Measurements from ENCODE around the gene ITGA6. TPM values are rescaled to one million over a fixed set of nuclear protein-coding genes. Genes with fewer than 3 reads are reported as not detected.

Gene ITGA6
- total RNA-seq, 2 experiments from 2014 or later, result 0.38 TPM; not detected in 1

DNA sequence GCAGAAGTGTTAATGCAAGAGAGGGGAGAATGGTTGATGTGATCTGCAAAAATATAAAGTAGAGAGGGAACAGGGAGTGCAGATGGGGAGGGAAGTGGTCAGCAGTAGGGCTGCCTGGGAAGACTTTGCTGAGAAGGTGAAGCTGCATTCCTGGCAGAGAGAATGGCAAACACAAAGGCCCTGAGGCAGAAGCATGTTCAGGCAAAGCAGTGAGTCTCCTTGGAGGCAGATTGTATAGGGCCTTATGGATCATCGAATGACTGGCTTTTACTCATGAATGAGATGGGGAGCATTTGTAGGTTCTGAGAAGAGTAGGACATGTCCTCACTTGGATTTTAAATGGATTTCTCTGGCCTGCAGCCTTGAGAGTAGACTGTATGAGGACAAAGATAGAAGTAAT lies 9.5 kb downstream of the ITGA6 start:
- Histone ChIP-seq H3K27ac (ENCODE audit: low read depth, low read length, poor library complexity, severe bottlenecking) (no peak overlapping the region), H3K36me3 (ENCODE audit: insufficient read depth, low read length) (no peaks in the 10 kb centered on the region), H4K20me1 (ENCODE audit: insufficient read depth, low read length) (no peaks in the 10 kb centered on the region), H3K9me2 (ENCODE audit: insufficient read depth, low read length) (no peaks in the 10 kb centered on the region), H3K4me3 (ENCODE audit: low read depth, low read length, poor library complexity, severe bottlenecking) (no peak overlapping the region), H3K4me2 (ENCODE audit: low read length) (no peak overlapping the region), H3K79me2 (ENCODE audit: insufficient read depth, low read depth, low read length) (no peaks in the 10 kb centered on the region), H2AFZ (ENCODE audit: low read length) (no peak overlapping the region), H3K9me3 (ENCODE audit: low read length) (no peaks in the 10 kb centered on the region), H3K4me1 (ENCODE audit: insufficient read depth, low read length, poor library complexity, severe bottlenecking) (peaks cover 11% of the 10 kb centered on the region)
- no peak for DNase-seq (ENCODE audit: low spot score)
- POLR2A ChIA-PET, result no interaction called here
- no peak for TF ChIP-seq EZH2phosphoT487 (IDR thresholded peaks at IDR 0.05; ENCODE audit: borderline replicate concordance, low read depth, low read length)
- TF ChIP-seq, protein P1, sequence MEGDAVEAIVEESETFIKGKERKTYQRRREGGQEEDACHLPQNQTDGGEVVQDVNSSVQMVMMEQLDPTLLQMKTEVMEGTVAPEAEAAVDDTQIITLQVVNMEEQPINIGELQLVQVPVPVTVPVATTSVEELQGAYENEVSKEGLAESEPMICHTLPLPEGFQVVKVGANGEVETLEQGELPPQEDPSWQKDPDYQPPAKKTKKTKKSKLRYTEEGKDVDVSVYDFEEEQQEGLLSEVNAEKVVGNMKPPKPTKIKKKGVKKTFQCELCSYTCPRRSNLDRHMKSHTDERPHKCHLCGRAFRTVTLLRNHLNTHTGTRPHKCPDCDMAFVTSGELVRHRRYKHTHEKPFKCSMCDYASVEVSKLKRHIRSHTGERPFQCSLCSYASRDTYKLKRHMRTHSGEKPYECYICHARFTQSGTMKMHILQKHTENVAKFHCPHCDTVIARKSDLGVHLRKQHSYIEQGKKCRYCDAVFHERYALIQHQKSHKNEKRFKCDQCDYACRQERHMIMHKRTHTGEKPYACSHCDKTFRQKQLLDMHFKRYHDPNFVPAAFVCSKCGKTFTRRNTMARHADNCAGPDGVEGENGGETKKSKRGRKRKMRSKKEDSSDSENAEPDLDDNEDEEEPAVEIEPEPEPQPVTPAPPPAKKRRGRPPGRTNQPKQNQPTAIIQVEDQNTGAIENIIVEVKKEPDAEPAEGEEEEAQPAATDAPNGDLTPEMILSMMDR (conservative IDR thresholded peaks at IDR 0.05; ENCODE audit: low read length), result no peak
- intact Hi-C loops (cut with micrococcal nuclease; ENCODE audit: unreplicated experiment), result no loop called here
- BruUV-seq (replicated peaks), result no TSS peak
- CTCF ChIA-PET (ENCODE audit: unreplicated experiment), result no interaction called here

DNA sequence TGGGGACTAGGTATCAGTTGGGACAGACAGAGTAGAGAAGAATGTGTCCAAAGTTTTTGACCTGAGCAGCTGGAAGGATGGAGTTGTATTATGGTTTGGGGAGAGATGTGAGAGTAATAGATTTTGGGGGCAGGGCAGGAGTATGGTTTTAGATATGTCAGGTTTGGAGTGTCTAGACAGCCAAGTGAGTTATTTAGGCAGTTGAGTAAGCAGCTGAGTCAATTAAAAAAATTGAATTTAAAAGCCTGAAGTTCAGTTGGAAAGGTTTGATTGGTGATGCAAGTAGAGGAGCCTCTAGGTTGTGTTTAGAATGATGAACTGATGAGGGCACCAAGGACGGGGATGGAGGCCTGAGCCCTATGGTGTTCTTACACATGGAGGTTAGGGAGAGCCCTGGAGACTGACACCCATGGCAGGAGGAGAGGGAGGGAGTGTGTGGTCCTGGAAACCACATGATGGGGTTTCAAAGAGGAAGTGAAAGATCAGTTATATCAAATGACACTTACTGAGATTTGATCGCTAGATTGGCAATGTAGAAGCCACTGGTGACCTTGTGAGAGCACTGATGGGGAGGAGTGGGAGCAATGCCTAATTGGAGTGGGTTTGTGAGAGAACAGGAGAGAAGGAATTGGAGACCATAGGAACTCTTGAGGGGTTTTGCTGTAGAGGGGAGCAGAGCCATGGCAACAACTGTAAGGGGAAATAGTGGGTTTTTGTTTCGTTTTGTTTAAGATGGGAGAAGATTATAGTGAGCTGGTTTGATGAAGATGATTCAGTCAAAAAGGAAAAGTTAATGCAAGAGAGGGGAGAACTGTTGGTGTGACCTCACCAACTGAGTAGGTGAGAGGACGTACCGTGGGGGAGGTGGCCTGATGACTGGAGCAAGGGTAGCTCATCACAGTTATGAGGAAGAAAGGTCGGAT lies 10.3 kb downstream of the ITGA6 start:
- ChIA-PET CTCF (ENCODE audit: unreplicated experiment) (interaction anchor here (0.8 kb wide), 1 partner anchor 24 kb away, joined by 3 read pairs; no protein-coding TSS in a partner anchor), POLR2A (no interaction called here)
- no TSS peak for BruUV-seq (replicated peaks)
- peak overlapping the region; percentile 69 for H3K4me2 ChIP-seq (ENCODE audit: low read length)
- H3K79me2 ChIP-seq (ENCODE audit: insufficient read depth, low read depth, low read length), result no peaks in the 10 kb centered on the region
- intact Hi-C loops (cut with micrococcal nuclease; ENCODE audit: unreplicated experiment), result no loop called here
- no peaks in the 10 kb centered on the region for H3K9me2 ChIP-seq (ENCODE audit: insufficient read depth, low read length)
- peaks cover 11% of the 10 kb centered on the region for H3K4me1 ChIP-seq (ENCODE audit: insufficient read depth, low read length, poor library complexity, severe bottlenecking)
- peak; percentile 35 for DNase-seq (ENCODE audit: low spot score)
- H4K20me1 ChIP-seq (ENCODE audit: insufficient read depth, low read length), result no peaks in the 10 kb centered on the region
- TF ChIP-seq EZH2phosphoT487 (IDR thresholded peaks at IDR 0.05; ENCODE audit: borderline replicate concordance, low read depth, low read length), result no peak
- TF ChIP-seq, protein P1 (conservative IDR thresholded peaks at IDR 0.05; ENCODE audit: low read length), result no peak
- H3K4me3 ChIP-seq (ENCODE audit: low read depth, low read length, poor library complexity, severe bottlenecking), result peak overlapping the region; percentile 36
- no peaks in the 10 kb centered on the region for H3K36me3 ChIP-seq (ENCODE audit: insufficient read depth, low read length)
- no peaks in the 10 kb centered on the region for H3K9me3 ChIP-seq (ENCODE audit: low read length)
- no peak overlapping the region for H3K27ac ChIP-seq (ENCODE audit: low read depth, low read length, poor library complexity, severe bottlenecking)
- H2AFZ ChIP-seq (ENCODE audit: low read length), result peak overlapping the region; percentile 56; the same call in 1 of the 2 replicates

Data from OCI-LY7 (cell line).